Measurements from ENCODE around the gene CALD1.

DNA sequence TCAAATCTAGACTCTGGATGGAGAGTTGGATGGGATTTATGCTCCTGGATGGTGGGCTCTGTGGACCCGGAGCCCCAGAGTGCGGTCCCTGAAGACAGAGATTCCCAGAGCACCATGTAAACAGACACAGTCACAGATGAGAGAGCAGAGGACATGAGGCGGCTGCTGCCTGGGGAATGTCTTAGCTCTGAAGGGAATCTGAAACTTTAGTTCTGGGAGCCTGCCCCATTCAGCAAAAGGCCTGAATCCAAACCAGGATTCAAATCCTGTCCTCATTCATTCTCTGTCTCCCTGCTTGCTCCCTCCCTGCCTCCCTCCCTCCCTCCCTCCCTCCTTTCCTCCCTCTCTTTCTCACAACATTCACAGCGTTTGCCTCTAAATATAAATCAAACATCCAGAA lies 49.5 kb upstream of the CALD1 start:
- TF ChIP-seq, protein P1, sequence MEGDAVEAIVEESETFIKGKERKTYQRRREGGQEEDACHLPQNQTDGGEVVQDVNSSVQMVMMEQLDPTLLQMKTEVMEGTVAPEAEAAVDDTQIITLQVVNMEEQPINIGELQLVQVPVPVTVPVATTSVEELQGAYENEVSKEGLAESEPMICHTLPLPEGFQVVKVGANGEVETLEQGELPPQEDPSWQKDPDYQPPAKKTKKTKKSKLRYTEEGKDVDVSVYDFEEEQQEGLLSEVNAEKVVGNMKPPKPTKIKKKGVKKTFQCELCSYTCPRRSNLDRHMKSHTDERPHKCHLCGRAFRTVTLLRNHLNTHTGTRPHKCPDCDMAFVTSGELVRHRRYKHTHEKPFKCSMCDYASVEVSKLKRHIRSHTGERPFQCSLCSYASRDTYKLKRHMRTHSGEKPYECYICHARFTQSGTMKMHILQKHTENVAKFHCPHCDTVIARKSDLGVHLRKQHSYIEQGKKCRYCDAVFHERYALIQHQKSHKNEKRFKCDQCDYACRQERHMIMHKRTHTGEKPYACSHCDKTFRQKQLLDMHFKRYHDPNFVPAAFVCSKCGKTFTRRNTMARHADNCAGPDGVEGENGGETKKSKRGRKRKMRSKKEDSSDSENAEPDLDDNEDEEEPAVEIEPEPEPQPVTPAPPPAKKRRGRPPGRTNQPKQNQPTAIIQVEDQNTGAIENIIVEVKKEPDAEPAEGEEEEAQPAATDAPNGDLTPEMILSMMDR (conservative IDR thresholded peaks at IDR 0.05; ENCODE audit: low read length): no peak
- no peak for TF ChIP-seq EZH2phosphoT487 (IDR thresholded peaks at IDR 0.05; ENCODE audit: borderline replicate concordance)

All from Loucy (cell line).